Stimulated activated CD4-positive, alpha-beta T cell treated with anti-CD3 and anti-CD28 coated beads, TNF-alpha, amount 100 ng/mL, for 24 hours (primary cell): ENCODE results near the gene KRT5.
"Not testable (repeated sequence)": the region's sequence is repeated elsewhere in the genome, so short reads cannot be mapped to it uniquely, and the experiment has no call there.

Source experiments
- DNase-seq, 3 experiments: peaks; one replicate each; pipeline ENCODE4 v3.0.0-alpha.2; 2020; ENCODE audit warnings: low read depth in 3 of 3

KRT5 gene

DNA sequence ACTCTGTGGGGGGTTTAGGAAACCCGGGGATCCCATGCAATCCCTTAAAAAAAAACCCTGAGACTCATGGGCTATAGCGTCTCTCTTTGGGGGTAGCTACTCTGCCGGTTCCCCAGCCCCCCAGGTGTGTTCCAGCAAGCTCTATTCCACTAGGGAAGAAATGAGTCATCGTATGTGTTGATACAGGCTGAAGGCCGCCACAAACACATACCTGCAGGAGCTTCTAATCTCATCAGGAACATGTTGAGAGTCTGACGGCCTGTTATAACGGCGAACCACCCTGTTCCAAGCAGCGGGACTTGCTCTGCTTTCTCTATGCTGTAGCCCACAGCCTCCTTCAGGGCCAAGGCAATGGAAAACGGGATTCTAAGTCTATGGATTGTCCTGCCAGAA is 977 bp upstream of the KRT5 start:
- DNase-seq = no peak

DNA sequence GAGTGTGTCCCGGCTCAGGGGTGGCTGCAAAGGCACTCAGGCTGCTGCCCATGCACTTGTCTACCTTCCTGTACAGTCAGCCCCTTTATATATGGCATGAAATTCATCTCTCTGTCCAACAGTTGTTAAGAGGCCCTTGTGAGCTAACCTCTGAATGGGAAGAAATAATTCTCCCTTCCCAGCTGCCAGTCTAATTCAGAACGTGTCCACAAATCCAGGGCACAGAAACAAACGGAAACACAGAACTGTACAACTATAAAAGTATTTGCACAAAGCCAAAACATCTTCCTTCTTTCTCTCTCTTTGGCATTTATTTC is 849 bp downstream of the KRT5 start:
- DNase-seq = no peak

DNA sequence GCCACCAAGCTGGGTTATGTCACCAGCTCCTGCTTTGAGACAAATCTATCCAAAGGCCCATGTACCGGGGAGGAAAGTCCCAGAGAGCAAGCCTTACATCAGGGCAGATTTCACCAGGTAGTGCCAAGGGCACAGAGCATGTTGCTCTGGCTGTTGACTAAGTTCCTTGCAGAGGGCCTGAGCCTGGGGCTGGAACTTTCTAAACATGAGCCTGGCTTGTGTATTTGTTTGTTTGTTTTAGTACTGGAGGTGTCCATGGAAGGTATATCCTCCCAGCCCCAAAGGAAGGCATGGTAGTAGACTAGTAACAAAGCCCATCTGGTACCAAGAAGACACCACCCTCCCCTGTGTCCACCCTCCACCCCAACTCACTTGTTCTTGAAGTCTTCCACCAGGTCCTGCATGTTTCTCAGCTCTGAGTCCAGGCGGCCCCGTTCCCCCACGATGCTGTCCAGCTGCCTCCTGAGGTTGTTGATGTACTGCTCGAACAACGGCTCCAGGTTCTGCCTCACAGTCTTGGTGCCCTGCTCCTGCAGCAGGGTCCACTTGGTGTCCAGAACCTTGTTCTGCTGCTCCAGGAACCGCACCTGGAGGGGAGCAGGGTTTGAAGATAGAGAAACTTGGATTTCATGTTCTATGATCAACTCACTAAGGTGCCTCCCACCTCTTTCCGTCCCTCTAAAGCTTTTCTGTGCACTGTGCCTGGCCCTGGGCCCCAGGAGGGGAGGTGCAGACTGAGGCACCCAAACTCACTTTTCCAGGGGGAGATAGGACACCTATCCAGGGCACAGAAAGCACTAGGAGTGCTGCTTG is 1.4 kb downstream of the KRT5 start:
- DNase-seq = no peak

DNA sequence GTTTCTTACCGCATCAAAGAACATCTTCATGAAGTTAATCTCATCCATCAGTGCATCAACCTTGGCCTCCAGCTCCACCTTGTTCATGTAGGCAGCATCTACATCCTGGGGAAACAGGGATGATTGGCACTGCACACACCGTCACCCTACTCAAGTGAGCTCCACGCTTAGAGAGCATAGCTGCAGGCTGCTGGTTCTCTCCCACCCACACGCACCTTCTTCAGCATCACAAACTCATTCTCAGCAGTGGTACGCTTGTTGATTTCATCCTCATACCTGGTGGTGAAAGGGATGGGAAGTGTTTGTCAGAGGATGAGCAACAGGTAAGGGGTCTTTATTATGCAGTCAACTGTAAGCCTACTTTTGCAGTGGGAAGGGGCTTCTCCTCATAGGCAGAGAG is 2.3 kb downstream of the KRT5 start:
- DNase-seq = no peak

DNA sequence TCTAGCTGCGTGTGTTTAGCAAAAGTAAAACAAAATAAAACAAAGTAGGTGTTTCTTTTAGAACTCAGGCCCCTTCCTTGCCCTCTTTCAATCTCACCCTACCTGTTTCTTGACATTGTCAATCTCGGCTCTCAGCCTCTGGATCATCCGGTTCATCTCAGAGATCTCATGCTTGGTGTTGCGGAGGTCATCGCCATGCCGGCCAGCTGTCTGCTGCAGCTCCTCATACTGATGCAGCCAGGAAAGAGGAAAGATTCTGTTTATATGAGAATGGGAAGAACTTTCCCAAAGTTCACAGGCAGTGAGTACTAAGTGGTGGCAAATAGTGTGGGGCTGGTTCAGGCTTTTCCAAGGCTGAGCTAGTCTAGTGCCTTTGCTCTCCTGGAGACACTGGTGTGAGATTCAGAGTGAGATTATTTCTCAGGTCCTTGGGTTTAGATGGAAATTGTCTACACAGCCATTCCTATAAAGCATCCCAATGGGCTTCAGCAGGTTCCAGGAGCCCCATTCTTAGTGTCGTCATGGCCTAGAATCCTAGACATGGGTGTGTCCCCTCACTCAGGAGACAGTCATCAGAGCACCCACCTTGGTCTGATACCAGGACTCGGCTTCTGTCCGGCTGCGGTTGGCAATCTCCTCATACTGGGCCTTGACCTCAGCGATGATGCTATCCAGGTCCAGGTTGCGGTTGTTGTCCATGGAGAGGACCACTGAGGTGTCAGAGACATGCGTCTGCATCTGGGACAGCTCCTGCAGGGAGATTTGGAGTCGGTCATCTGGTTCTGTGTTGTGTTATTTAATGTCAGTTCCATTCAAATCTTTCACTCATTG is 3.0 kb downstream of the KRT5 start:
- no peak for DNase-seq

DNA sequence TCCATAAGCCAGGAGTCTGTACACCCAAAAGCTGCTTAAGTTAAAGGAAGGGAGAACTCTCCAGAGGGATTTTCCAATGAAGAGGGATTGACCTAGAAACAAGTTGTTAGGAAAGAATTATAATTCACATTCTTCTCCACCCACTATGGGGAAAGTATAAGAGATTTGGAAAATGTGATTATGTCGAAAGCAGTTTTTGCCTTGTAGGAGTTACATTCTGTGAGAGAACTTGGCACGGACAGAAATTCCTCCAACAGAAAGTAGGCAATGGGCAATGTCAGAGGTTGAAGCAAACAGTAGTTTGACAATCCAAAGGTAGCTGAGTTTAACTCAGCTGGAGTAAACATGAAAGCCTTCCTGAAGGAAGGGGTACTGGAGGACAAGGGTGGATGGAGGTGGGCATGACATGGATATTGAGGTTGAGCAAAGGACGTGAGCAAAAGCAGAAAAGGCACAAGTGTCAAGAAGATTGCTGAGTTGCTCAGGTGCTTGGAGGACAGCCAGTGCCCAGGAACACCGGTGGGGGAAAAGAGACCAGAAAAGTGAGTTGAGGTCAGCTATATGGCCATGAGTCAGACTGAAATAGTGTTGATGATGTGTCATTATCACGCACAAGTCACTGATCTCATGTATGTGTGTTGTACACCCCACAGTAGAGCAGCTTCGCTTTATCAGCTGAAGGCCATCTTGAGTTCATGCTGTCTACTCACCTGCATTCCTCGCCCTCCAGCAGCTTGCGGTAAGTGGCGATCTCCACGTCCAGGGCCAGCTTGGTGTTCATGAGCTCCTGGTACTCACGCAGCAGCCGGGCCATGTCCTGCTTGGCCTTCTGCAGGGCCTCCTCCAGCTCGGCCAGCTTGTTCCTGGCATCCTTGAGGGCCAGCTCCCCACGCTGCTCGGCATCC is 4.0 kb downstream of the KRT5 start:
- DNase-seq = no peak

GRCh38 chr12:52515319-52515646 is 4.9 kb downstream of the KRT5 start:
- no peak for DNase-seq

DNA sequence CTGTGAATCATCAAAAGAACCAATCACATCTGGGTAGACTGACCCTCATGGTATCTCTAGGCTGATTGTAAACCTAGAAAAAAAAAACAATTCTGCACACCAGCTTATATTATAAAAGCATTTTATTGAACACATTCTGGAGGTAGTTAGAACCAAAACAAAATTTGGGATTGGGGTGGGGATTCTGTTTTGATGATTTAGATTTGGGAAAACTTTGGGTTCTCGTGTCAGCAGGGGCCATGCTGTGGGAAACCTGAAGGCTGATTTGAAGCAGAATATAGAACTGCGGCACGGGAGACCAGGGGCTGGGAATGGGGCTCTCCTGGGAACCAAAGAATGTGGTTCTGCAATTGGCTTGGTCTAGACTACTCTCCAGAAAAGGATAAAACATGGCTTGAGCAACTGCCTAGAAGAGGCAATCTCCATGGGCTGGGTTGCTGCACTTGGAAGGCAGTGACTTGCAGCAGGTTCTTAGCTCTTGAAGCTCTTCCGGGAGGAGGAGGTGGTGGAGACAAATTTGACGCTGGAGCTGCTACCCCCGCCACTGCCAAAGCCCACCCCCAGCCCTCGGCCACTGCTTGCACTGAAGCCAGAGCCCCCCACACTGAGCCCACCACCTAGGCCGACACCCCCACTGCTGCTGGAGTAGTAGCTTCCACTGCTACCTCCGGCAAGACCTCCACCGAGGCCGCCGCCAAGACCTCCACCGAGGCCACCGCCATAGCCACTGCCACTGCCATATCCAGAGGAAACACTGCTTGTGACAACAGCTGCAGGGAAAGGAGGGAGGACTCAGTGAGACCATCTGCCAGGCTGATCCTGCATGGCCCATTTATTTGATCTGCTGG is 5.5 kb downstream of the KRT5 start:
- DNase-seq = no peak

- no peak for DNase-seq
Observed at GRCh38 chr12:52513736-52514135, 6.5 kb downstream of the KRT5 start.

DNA sequence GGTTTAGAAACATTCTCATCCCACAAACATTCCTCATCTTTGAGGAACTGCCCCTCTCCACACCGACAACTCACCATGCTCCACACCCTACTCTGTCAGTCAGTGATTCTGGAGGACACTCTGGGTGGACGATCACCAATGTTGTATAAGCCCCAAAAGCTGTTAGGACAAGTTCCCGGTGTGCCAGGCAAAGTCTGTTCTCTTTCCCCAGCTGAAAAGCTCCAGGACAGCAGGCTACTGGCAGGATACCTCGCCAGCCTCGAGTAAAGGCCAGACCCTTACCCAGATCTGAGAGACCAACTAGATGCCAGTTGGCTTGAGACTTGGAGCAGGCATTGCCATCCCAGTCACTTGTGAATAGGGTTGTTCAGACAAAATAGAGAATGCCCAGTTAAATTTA is 12.0 kb downstream of the KRT5 start:
- DNase-seq = no peak

- DNase-seq = no peak
Observed at GRCh38 chr12:52506858-52507715, 13.1 kb downstream of the KRT5 start.

DNA sequence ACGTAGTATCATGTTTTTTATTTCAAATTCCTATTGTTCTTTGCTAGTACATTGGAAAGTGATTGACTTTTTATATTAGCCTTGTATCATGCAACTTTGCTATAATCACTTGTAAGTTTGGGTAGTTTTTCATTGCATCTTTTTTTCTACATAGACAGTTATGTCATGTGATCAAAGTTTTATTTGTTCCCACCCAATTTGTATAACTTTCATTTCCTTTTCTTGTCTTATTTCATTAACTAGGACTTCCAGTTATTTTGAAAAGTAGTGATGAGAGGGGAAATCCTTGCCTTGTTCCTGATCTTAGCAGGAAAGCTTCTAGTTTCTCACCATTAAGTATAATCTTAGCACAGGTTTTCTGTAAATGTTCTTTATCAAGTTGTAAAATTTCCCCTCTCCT is 17.3 kb downstream of the KRT5 start:
- DNase-seq = no peak

DNA sequence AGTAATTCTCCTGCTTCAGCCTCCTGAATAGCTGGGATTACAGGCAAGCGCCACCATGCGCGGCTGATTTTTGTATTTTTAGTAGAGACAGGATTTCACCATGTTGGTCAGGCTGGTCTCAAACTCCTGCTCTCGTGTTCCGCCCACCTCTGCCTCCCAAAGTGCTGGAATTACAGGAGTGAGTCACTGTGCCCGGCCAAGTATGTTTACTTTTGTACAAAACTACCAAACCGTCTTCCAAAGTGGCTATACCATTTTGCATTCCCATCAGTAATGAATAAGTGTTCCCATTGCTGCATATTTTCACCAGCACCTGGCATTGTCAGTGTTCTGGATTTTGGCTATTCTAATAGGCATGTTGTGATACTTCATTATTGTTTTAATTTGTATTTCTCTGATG is 18.7 kb downstream of the KRT5 start:
- DNase-seq = no peak

GRCh38 chr12:52500574-52500973 is 19.6 kb downstream of the KRT5 start:
- DNase-seq = not testable (repeated sequence)

DNA sequence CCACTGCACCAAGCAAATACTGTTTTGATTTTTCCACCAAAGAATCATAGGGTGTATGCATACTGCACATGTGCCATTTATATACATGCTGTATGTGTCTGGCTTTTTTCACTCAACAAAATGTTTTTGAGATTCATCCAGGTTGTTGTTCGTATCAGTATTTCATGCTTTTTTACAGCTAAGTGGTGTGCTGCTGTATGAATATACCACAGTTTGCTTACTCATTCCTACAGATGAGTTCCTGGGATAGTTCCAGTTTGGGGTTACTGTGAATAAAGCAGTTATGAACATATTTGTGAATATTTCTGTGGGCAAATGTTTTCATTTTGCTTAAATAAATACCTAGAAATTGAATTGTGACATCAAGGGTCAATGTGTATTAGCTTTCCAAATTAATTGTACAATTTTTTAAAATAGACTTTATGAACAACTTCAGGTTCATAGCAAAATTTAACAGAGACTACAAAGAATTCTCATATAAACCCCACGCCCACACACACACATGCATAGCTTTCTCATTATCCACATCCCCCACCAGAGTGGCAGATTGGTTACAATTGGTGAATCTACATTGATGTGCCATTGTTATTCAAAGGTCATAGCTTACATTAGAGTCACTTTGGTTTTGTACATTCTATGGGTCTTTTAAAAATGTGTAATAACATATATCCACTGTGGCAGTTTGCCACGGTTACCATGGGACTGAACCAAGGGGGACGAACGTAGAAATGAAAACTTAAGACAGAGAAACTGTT is 20.2 kb downstream of the KRT5 start:
- no peak for DNase-seq

DNA sequence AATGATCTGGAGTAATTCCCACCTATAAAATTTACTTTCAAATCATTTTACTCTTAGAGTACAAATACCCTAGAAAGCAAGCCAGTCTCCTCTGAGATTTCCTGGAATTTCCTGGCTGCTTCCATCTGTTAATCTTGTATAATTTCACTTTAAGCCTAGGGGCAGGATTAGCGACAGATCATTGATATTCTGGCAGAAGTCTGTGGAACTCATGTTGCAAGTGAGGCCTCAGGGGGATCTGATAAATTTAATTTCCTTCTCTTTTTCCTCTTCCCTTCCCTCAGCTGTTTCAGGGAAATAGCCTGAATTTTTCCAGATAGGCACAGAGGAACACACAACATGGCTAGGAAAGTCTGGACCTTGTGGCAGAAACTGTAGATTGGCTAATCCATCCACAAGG is 21.2 kb downstream of the KRT5 start:
- DNase-seq = no peak

GRCh38 chr12:52497975-52498374 is 22.2 kb downstream of the KRT5 start:
- DNase-seq = no peak

- DNase-seq = no peak
Observed at GRCh38 chr12:52496590-52497071, 23.6 kb downstream of the KRT5 start.

- DNase-seq = no peak
Observed at GRCh38 chr12:52496054-52496453, 24.1 kb downstream of the KRT5 start.

DNA sequence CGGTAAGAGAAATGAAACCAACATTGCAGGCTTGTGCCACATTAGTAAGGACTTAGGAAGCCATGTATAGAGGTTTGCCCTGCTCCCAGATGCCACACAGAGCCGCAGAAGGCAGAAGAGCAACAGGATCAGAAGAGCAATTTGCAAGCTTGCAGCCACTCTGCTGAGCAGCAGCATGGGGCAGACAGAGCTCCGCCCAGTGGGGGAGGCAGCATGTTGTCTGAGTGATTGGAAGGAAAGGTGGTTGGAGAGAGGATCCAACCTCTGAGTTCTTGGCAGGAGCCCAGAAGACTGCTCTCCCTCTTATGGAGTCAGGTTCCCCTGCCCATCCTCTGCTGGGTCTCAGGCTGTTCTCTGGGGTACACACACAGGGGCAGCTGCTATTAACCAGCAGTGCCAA is 24.8 kb downstream of the KRT5 start:
- DNase-seq = no peak
